WTC11 (cell line): ENCODE measurements around the gene HIPK3.

Source experiments
- ATF2 ChIP-seq: sonication (generic); formaldehyde crosslinking; IDR thresholded peaks from 2 replicates; pipeline ENCODE4 v1.8.1; 2022; ENCODE audit warnings: low read depth, missing genetic modification reagents, borderline replicate concordance
- CREM ChIP-seq: sonication (generic); formaldehyde crosslinking; IDR thresholded peaks from 2 replicates; pipeline ENCODE4 v1.8.1; 2022; ENCODE audit warnings: mild to moderate bottlenecking, missing genetic modification reagents, moderate library complexity
- CTCF ChIP-seq: fragments of 200-600 bp; IDR thresholded peaks from 2 replicates; pipeline ENCODE4 v1.8.0; 2022; ENCODE audit warnings: antibody characterized with exemption
- NFE2L1 ChIP-seq: sonication (generic); formaldehyde crosslinking; IDR thresholded peaks from 2 replicates; pipeline ENCODE4 v1.8.1; 2023; ENCODE audit warnings: missing genetic modification reagents
- NFYB ChIP-seq: sonication (generic); formaldehyde crosslinking; conservative IDR thresholded peaks from 2 replicates; pipeline ENCODE4 v1.8.0; 2022; ENCODE audit warnings: low read depth, missing genetic modification reagents
- OVOL2 ChIP-seq: fragments of 250-450 bp; sonication (Bioruptor Pico); IDR thresholded peaks from 2 replicates; pipeline ENCODE4 v1.9.0; 2021; ENCODE audit warnings: mild to moderate bottlenecking, borderline replicate concordance
- SP1 ChIP-seq: sonication (generic); formaldehyde crosslinking; conservative IDR thresholded peaks from 2 replicates; pipeline ENCODE4 v1.8.1; 2022; ENCODE audit warnings: missing genetic modification reagents
- TEAD4 ChIP-seq: sonication (generic); formaldehyde crosslinking; IDR thresholded peaks from 2 replicates; pipeline ENCODE4 v1.8.0; 2022; ENCODE audit warnings: mild to moderate bottlenecking, missing genetic modification reagents
- USF2 ChIP-seq: sonication (generic); formaldehyde crosslinking; IDR thresholded peaks from 2 replicates; pipeline ENCODE4 v1.8.1; 2023; ENCODE audit warnings: mild to moderate bottlenecking, missing genetic modification reagents, moderate library complexity
- ZNF121 ChIP-seq: sonication (generic); formaldehyde crosslinking; IDR thresholded peaks from 2 replicates; pipeline ENCODE4 v1.8.0; 2023; ENCODE audit warnings: missing genetic modification reagents
- ZNF317 ChIP-seq: sonication (generic); formaldehyde crosslinking; IDR thresholded peaks from 2 replicates; pipeline ENCODE4 v1.8.1; 2023; ENCODE audit warnings: low read depth, mild to moderate bottlenecking, moderate library complexity, missing genetic modification reagents, borderline replicate concordance

GRCh38 chr11:33373636-33374035 lies 116.5 kb downstream of the HIPK3 start:
- no peak for TF ChIP-seq NFYB (CRISPR knock-in tag)
- no peak for TF ChIP-seq SP1 (CRISPR knock-in tag)
- no peak for TF ChIP-seq CTCF
- no peak for TF ChIP-seq TEAD4 (CRISPR knock-in tag)
- TF ChIP-seq USF2 (CRISPR knock-in tag), result no peak
- no peak for TF ChIP-seq ATF2
- TF ChIP-seq ZNF317 (CRISPR knock-in tag), result no peak
- TF ChIP-seq OVOL2 (CRISPR knock-in tag), result no peak
- TF ChIP-seq NFE2L1 (CRISPR knock-in tag), result no peak
- no peak for TF ChIP-seq CREM (CRISPR knock-in tag)
- TF ChIP-seq ZNF121, result no peak
